Fibroblast of skin of left quadriceps (primary cell): Measurements from ENCODE around the gene FOXF1.
A peak's percentile ranks its signal among the peaks of the same experiment; 100 is the strongest.

Experiments used
- DNase-seq, 2 experiments: peaks; one replicate each; pipeline ENCODE4 v3.0.0-alpha.2; 2013; ENCODE audit warnings: low read depth in 2 of 2

FOXF1 gene

GRCh38 chr16:86504315-86505184 lies 5.8 kb upstream of the FOXF1 start:
- DNase-seq, result no peak

- no peak for DNase-seq
Measured at GRCh38 chr16:86505185-86505898, 5.0 kb upstream of the FOXF1 start.

- no peak for DNase-seq
Measured at GRCh38 chr16:86505899-86506864, 4.1 kb upstream of the FOXF1 start.

- no peak for DNase-seq
Measured at GRCh38 chr16:86507173-86508027, 2.9 kb upstream of the FOXF1 start.

GRCh38 chr16:86508028-86508946 lies 2.0 kb upstream of the FOXF1 start:
- no peak for DNase-seq

GRCh38 chr16:86508947-86509758 lies 1.2 kb upstream of the FOXF1 start:
- peak; percentile 44 to 51 for DNase-seq

GRCh38 chr16:86509759-86510464 lies 415 bp upstream of the FOXF1 start:
- DNase-seq, result peak; percentile 72 to 73

GRCh38 chr16:86511317-86512161 lies 1.2 kb downstream of the FOXF1 start:
- DNase-seq, result no peak

GRCh38 chr16:86512301-86512859 lies 2.1 kb downstream of the FOXF1 start:
- DNase-seq, result no peak

- DNase-seq, result no peak
Measured at GRCh38 chr16:86512860-86513470, 2.6 kb downstream of the FOXF1 start.

- no peak for DNase-seq
Measured at GRCh38 chr16:86513471-86514277, 3.3 kb downstream of the FOXF1 start.

GRCh38 chr16:86514481-86515376 lies 4.4 kb downstream of the FOXF1 start:
- no peak for DNase-seq

GRCh38 chr16:86515413-86515776 lies 5.1 kb downstream of the FOXF1 start:
- no peak for DNase-seq

GRCh38 chr16:86515777-86516622 lies 5.7 kb downstream of the FOXF1 start:
- no peak for DNase-seq
